ENCODE results near the gene IQCE.
"Not testable (repeated sequence)": the region's sequence is repeated elsewhere in the genome, so short reads cannot be mapped to it uniquely, and the experiment has no call there.

Gene IQCE

DNA sequence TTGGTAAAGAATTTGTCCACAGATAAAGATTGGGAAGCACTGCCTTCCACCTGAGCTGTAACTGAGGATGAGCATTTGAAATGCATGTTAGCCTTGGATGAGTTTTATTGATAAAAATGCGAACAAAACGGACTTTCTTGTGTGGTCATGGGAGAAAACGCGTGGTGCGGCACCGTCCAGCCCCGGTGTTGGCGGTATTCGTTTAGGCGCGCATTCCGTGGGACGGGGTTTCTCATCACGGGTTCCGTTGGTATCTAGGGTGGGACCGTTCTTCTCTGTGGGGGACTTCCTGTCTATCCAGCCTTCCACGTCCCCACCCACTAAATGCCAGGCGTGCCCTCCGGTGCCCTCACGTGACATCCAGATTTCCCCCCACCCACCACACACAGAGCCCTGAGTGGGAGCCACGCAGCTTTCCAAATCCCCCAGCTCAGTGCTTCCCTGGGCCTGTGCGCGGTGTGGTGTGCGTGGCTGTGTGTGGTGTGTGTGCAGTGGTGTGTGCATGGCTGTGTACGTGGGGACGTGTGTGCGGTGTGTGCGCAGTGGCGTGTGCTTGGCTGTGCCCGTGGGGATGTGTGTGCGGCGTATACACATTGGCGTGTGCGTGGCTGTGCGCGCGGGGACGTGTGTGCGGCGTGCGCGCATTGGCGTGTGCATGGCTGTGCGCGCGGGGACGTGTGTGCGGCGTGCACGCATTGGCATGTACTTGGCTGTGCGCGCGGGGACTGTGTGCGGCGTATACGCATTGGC lies 18.1 kb downstream of the IQCE start:
- DNase-seq (ENCODE audit: low read depth, low spot score), result no peak

DNA sequence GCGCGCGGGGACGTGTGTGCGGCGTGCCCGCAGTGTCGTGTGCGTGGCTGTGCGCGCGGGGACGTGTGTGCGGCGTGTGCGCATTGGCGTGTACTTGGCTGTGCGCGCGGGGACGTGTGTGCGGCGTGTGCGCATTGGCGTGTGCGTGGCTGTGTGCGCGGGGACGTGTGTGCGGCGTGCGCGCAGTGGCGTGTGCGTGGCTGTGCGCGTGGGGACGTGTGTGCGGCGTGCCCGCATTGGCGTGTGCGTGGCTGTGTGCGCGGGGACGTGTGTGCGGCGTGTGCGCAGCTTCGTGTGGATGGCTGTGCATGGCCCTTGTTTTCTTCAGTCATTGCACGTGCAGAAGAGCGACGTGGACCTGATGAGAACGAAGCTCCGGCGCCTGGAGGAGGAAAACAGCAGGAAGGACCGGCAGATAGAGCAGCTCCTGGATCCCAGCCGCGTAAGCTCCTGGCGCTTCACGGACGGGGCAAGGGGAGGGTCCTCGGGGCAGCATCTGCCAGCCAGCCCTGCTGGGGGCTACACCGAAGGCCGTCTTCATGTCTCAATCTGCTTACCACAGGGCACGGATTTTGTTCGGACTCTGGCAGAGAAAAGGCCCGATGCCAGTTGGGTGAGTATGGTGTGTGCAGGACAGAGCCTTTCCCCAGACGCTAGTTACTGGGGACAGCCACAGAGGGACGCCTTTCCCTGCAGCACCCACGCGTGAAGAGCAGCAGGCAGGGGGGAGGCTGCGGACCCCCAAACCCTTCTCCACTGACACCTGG lies 19.3 kb downstream of the IQCE start:
- DNase-seq (ENCODE audit: low read depth, low spot score), result no peak

DNA sequence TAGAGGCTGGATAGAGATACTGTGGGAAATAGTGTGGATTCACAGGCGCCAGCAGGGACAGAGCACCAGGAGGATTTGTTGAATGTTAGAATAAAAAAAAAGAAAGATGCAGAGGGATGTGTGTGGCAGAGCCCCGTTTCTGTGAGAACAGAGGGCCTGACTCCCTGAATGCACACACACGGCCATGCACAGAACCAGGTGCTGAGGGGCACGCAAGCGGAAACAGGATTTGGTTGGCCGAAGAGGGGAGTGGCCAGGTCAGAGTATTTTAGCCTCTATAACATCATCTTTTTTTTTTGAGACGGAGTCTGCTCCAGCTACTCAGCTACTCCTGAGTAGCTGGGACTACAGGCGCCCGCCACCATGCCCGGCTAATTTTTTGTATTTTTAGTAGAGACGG lies 21.9 kb downstream of the IQCE start:
- DNase-seq (ENCODE audit: low read depth, low spot score), result no peak

DNA sequence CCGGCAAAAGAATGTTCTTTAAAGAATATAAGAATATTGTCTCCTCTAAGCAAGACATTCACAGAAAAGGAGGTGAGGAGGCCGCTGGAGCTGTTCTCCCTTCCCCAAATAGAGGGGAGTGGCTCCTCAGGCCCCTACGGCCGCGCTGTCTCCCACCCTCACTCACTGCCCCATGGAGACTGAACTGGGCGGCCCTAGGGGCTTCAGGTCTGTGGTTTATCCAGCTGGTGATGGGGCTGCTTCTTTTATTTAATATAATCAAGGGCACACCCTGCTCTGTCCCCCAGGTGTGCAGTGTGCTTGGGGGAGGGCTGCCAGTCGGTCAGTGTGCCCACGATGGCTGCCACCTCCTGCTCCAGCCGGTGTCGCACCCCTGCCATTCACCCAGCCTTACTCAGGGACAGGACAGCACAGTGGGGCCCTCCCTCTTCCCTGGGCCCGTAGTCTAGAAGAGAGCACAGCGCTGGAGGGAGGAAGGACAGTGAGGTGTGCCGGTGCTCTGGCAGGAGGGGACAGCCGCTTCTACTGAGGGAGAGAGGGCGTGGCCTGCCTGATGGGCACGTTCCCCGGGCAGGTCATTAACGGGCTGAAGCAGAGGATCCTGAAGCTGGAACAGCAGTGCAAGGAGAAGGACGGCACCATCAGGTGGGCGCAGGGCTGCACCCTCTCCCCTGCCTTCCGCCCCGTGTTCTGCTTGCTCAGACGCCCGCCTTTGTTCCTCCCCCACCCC lies 23.4 kb downstream of the IQCE start:
- DNase-seq (ENCODE audit: low read depth, low spot score), result no peak

DNA sequence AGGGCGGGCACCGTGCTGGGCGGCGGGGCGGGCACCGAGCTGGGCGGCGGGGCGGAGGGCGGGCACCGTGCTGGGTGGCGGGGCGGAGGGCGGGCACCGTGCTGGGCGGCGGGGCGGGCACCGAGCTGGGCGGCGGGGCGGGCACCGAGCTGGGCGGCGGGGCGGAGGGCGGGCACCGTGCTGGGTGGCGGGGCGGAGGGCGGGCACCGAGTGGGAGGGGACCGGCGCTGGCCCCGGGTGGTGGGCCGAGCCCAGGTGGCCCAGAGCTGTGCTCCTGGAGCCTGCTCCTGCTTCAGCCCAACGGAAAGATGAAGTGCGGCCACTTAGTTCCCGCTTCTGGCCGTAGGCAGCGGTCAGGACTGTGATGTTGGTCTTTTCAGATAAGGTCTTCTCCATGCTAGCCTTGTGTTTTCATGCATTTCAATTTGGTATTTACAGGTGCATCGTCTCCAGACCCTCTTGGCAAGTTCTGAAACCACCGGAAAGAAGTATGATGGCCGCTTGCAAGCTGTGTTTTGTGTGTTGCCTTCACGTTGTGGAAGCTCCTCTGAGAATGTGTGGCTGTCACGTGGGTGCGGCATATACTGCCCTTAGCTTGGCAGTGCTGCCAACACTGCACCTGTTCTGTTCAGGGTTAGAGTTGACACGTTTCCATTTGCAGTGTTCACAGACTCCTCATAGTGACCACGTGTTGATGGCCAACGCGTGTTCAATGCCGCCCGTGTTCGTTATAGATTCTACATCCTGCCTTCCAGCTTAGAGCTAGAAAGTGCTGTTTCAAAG lies 25.2 kb downstream of the IQCE start:
- DNase-seq (ENCODE audit: low read depth, low spot score), result no peak

DNA sequence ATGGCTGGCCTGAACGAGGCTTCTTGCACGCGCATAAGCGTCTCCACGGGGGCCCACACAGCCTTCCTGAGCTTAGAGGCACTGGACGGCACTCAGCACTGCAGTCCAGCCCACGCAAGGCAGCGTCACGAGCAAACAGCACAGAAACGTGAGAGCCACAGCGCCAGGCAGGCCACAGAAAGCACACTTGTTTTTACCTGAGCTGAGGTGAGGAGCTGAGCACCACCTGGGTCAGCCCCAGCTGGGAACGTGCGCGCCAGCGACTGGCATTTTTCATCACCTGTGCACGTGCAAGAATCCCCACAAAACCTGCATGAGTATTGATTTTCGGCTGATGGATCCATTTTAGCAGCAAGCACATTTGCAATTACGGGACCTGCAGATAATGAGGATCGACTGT lies 26.7 kb downstream of the IQCE start:
- no peak for DNase-seq (ENCODE audit: low read depth, low spot score)

DNA sequence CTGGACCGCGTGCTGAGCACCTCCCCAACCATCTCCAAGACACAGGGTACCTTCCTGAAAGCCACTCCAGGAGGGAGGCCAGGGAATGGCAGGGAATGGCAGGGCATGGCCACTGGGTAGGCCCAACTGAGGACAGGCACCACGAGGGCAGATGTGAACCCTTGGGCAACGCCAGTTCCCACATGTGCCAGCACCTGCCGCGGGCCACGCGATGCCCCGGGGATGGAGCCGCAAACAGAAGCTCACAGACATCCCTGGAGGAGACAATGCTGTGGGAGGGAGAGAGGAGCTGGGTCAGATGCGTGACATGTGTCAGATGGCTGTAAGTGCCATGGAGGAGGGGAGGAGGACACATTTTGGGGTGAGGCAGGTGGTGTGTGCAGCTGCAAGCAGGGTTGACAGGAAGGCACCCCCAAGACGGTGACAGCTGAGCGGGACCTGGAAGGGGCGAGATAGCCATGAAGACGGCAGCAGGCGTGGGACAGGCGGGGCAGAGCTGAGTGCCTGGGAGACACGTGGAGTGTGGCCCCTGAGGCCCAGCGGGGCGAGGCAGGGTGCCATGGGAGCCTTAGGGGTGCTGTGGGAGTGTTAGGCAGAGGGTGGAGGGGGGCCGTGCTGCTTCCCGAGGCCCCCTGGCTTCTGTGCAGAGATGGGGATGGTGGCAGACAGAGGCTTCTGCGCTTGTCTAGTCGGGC lies 27.7 kb downstream of the IQCE start:
- no peak for DNase-seq (ENCODE audit: low read depth, low spot score)

DNA sequence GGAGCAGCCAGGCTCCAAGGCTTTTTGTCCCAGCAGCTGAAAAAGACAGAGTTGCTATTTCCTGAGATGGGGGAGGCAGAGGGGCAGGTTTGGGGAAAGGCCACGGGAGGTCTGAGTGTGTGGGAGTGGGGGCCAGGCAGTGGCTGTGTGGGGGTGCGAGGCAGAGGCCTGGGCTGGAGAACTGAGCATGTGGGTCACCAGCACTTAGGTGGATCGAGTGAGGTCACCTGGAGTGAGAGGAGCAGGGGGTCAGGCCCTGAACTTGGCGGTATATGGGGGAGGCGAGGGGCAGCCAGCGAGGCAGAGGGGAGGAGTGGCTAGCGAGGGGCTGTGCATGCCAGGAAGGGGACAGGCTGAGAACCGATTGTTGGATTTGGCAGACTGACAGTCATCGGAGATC lies 28.4 kb downstream of the IQCE start:
- DNase-seq (ENCODE audit: low read depth, low spot score), result no peak

DNA sequence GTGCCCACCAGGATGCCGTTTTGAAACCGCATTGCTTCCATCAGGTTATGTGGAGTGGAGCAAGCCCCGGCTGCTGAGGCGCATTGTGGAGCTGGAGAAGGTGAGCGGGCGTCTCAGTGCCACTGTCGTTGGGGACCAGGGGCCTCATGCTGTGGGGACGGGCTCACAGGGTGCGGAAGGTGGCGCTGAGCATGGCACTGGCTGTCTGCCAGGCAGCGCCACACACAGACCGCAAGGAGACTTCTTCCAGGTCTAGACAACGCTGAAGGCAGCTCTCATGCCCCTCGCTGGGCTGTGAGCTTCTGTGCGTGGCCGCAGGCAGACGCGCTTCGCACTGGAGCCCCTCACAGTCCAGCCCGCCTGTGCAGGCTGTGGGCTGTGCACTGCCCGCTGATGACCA lies 29.0 kb downstream of the IQCE start:
- DNase-seq (ENCODE audit: low read depth, low spot score), result no peak

DNA sequence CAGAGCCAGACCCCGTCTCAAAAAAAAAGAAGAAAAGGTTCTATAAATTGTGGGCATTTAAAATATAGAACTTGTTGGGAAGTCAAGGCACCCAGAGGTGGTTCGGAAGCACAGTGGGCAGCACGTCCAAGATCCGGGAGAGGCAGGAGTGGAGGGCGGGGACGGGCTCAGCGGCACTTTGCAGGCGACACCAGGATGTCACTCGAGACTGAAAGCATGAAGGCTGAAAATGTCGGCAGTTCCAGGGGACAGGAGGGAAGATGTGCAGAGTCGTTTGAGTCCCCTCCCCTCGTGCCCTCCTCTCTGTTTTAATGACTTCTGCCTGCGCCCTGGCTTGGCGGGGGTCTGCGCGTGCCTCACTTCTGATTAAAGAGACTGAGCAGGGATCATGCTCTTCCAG lies 30.6 kb downstream of the IQCE start:
- no peak for DNase-seq (ENCODE audit: low read depth, low spot score)

DNA sequence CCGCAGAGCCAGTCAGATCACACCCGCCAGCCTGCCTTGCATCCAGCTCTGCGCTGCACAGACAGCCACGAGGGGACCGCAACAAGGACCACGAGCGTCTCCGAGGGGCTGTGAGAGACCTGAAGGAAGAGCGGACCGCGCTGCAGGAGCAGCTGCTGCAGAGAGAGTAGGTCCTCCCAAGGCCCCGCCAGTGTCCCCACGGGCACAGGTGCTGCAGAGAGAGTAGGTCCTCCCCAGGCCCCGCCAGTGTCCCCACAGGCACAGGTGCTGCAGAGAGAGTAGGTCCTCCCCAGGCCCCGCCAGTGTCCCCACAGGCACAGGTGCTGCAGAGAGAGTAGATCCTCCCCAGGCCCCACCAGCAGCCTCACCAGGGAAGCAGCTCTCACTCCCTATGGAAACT lies 31.2 kb downstream of the IQCE start:
- not testable (repeated sequence) for DNase-seq (ENCODE audit: low read depth, low spot score)

DNA sequence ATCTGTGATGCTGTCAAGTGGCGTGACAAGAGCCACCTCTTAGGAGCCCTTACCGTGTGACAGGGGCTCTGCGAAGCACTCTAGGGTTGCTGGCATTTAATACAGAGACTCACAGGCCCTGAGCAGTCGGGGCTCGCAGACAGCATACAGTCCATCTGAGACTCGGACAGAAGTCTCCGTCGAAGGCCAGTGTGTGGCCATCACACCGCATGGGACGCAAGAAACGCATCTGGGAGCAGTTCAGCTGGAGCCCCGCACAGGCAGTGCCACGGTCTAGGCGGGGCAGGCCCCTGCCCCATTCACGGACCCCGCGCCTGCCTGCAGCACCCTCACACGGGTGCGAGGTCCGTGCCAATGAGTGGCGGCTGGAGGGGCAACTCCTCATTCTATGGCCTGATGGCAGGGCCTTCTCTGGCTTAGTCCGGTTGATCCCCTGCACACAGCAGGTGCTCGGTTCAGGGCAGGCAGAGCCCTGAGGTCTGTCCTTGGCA lies 33.6 kb downstream of the IQCE start:
- no peak for DNase-seq (ENCODE audit: low read depth, low spot score)

DNA sequence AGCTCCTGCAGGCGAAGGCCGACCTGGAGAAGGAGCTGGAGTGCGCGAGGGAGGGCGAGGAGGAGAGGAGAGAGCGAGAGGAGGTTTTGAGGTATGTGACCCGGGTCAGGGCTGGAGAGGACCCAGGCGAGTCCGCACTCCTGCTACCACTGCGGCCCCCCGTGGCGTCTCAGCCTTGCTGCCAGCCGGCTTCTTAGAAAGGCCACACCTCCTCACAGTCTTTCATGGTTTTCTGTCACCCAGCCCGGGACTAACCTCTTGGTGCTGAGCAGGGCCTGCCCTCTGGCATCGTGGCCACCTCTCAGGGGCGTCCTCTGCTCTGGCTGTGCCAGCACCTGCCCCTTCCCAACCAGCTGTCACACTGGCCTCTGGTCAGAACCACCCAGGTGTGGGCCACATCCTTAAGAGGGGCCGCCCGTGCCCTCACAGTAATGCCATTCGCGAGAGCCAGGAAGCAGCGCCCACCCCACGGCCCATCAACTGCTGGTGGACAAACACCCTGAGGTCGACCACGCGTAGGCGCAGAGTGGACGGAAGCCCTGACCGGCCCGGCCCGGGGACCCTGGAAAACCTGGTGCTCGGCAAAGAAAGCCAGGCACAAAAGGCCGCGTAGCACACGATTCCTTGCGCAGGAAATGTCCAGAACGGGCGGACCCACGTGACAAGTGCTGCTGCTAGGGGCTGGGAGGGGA lies 34.4 kb downstream of the IQCE start:
- DNase-seq (ENCODE audit: low read depth, low spot score), result no peak

DNA sequence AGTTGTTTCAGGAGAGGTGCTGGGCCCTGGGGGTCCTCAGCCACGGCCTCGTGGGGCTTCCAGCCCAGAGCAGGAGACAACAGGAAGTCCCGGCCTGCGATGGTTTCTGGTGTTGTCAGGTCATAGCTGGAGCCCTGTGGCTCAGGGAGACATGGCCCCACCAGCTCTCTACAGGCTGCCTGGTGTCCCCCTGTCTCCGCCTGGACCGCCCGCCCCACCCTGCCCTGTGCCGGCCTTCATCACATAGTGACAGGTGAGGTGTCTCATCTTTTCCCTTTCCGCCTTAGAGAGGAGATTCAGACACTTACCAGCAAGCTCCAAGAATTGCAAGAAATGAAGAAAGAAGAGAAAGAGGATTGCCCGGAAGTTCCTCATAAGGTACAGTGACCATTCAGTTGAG lies 35.8 kb downstream of the IQCE start:
- no peak for DNase-seq (ENCODE audit: low read depth, low spot score)

DNA sequence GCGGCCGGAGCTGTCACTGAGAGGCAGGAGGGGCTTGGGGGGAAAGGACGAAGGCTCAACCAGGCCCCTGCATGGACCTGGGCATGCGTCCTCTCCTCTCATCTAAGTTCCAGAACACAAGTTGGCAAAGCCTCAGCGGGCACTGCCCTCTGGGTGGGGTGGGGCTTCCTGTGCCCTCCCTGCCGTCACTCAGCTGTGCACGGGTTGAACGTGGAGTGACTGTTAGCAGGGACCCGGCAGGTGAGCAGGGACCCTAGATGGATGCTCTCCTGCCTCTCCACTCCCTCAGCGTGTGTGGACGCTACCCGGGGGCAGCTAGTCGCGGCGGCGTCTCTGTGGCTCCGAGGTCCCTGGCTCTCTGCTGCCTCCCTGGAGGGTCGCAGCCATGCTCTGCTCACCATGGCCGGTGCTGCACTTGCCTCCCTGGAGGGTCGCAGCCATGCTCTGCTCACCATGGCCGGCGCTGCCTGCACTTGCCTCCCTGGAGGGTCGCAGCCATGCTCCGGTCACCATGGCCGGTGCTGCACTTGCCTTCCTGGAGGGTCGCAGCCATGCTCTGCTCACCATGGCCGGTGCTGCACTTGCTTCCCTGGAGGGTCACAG lies 36.6 kb downstream of the IQCE start:
- no peak for DNase-seq (ENCODE audit: low read depth, low spot score)

DNA sequence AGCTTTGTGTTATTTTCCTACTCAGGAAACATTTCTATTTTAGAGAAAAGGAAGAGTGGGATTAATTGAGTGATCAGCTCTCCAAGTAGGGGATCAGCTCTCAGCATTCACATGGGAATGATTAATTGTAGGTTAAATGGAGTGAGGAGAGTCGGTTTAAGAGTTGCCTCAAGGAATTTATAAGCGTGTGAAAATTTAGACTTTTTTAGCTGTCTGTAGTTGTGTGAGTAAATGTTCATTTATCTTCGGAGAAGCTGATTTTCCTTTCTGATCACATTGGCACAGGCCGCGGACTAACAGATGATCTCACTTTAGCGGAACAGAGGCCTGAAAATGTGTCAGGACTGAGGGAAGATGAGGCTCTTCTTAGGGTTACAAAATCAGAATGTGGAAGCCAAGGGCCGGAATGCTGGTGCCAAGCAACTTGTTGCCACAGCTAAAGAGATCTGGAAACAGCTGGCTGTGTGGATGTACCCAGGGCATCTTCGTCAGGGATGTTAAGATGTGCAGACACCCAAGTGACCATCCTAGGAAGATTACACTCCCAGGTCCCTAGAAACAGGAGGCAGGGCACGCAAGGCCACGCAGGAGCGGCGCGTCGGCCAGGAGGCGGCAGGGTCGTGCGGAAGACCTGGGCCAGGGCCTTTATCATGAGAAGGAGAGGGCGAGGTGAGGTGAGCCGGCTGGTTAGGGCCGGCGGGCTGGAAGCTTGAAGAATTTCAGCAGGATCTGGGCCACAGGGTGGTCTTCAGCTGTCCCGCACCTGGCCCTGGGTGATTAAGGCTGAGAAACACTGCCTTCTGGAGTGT lies 37.9 kb downstream of the IQCE start:
- no peak for DNase-seq (ENCODE audit: low read depth, low spot score)

DNA sequence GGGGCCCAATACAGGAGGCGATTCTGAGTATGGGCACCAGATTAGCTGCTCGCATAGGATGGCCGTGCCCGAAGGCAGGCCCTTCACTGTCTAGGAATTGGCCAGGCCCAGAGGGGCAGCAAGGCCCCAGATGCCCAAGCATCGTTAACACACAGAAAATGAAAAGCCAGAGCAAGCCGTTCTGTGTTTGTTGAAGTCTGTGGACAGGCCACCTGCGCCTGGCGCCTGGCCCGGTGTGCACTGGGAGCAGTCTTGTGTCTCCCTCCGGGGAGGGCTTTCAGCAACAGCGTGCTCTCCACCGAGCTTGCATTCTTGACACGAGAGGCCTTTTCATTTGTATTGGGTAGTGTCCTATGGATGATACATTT lies 38.5 kb downstream of the IQCE start:
- no peak for DNase-seq (ENCODE audit: low read depth, low spot score)

DNA sequence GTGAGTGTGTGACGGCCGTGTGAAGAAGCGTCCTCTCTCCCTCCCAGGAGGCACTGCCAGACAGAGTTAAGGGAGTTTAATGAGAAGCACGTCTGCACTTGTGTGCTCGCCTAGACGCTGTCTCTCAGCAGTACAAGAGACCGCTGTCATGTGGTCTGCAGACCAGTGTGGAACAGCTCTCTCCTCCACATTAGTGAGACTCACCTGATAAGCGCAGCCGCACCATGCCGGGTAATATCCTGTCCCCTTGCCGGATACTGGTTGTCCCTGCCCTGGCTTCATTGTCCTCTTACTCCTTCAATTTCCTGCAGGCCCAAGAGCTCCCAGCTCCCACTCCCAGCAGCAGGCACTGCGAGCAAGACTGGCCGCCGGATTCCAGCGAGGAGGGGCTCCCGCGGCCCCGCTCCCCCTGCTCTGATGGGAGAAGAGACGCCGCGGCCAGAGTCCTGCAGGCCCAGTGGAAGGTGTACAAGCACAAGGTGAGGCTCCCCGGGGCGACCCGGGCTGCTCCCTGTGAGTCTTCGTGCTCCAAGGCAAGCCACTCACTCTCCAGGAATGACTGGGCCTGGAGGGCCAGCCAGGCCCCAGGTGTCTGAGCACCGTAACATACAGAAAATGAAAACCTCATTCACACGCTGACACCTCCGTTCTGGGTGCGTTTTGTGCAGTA lies 39.5 kb downstream of the IQCE start:
- DNase-seq (ENCODE audit: low read depth, low spot score), result no peak

DNA sequence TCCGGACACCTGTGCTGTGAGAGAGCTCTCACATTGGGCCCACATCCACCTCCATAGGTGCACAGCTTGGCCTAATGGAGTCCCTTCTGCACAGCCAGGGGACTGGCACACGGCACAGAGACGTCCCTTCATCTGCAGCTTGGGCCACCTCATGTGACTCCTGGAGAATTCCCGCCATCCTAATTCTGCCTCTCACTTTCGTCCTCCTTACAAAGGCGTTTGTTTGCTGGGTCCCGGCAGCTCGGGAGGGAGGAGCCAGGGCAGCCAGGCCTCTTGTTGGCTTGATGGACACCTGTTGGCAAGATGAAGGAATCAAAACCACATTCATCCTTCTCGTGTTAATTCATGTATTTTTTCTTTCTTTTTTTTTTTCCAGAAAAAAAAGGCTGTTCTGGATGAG lies 42.3 kb downstream of the IQCE start:
- DNase-seq (ENCODE audit: low read depth, low spot score), result no peak
